Chondrocyte (in vitro differentiated cells): ENCODE results near the gene CFAP57. TPM values are rescaled to one million over a fixed set of nuclear protein-coding genes. Genes with fewer than 3 reads are reported as not detected.

Experiments used
- DNase-seq: peaks from one replicate; pipeline ENCODE4 v3.0.0; 2021; ENCODE audit warnings: mixed read lengths, low spot score
- H3K27ac Mint-ChIP-seq: one replicate; pipeline ENCODE4 v1.8.0; 2021; ENCODE audit warnings: mild to moderate bottlenecking, moderate library complexity, mixed read lengths; ENCODE audit not compliant: unreplicated experiment
- H3K27me3 Mint-ChIP-seq: 2 replicates; pipeline ENCODE4 v1.8.0; 2021; ENCODE audit warnings: low read depth, mixed read lengths
- H3K36me3 Mint-ChIP-seq: 2 replicates; pipeline ENCODE4 v1.8.0; 2021; ENCODE audit warnings: low read depth, mixed read lengths
- H3K4me1 Mint-ChIP-seq: 2 replicates; pipeline ENCODE4 v1.8.0; 2021; ENCODE audit warnings: low read depth, mild to moderate bottlenecking, mixed read lengths
- H3K4me3 Mint-ChIP-seq: one replicate; pipeline ENCODE4 v1.8.0; 2021; ENCODE audit warnings: mild to moderate bottlenecking, moderate library complexity, mixed read lengths; ENCODE audit not compliant: unreplicated experiment
- H3K9me3 Mint-ChIP-seq: 2 replicates; pipeline ENCODE4 v1.8.0; 2021; ENCODE audit warnings: low read depth, mixed read lengths
- CTCF ChIP-seq: fragments of 200-600 bp; sonication (generic); IDR thresholded peaks from 2 replicates; pipeline ENCODE4 v1.5.0; 2021; ENCODE audit warnings: antibody characterized with exemption, mild to moderate bottlenecking, moderate library complexity
- total RNA-seq: library from RNA; stranded (reverse); gene quantifications from 3 replicates; pipeline ENCODE4 v1.2.1, GENCODE V29; 2021

CFAP57 gene
- total RNA-seq, 1 donor from 2014 or later = 0.15 TPM

DNA sequence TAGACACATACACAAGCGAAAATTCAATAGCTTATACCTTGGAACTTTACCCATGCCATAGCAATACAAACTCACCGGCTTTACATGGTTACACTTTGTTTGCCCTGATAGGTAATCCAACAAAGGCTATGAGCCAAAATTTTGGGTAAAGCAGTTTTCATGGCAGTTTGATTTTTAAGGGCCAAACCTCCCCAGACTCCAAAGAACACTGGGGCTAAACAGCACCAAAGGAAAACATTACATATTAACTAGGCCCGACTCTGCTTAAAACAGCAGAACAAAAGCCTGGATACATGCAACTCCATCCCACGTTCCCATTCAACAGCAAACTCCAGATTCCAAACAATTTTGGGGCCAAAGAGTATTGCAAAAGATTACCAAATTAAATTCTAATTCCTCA, 93.3 kb downstream of the CFAP57 start:
- no peak for DNase-seq
- no peak for TF ChIP-seq CTCF
- Mint-ChIP-seq H3K27me3 (no peaks in the 10 kb centered on the region), H3K27ac (no peak overlapping the region), H3K36me3 (peaks cover 6% of the 10 kb centered on the region), H3K9me3 (peaks cover 13% of the 10 kb centered on the region), H3K4me3 (no peak overlapping the region), H3K4me1 (peaks cover 9% of the 10 kb centered on the region)

- Mint-ChIP-seq H3K4me3 (no peak overlapping the region), H3K27me3 (peaks cover 2% of the 10 kb centered on the region), H3K27ac (no peak overlapping the region), H3K4me1 (peaks cover 17% of the 10 kb centered on the region), H3K36me3 (peaks cover 6% of the 10 kb centered on the region), H3K9me3 (peaks cover 9% of the 10 kb centered on the region)
- no peak for TF ChIP-seq CTCF
- no peak for DNase-seq
These were observed 94.8 kb downstream of the CFAP57 start for GRCh38 chr1:43266881-43267280.

- H3K9me3 Mint-ChIP-seq = peaks cover 9% of the 10 kb centered on the region
- peaks cover 6% of the 10 kb centered on the region for H3K36me3 Mint-ChIP-seq
- no peak overlapping the region for H3K27ac Mint-ChIP-seq
- peaks cover 17% of the 10 kb centered on the region for H3K4me1 Mint-ChIP-seq
- TF ChIP-seq CTCF = no peak
- H3K4me3 Mint-ChIP-seq = no peak overlapping the region
- H3K27me3 Mint-ChIP-seq = peaks cover 2% of the 10 kb centered on the region
- DNase-seq = peak; percentile 41
These were observed 95.2 kb downstream of the CFAP57 start for GRCh38 chr1:43267291-43267805.

DNA sequence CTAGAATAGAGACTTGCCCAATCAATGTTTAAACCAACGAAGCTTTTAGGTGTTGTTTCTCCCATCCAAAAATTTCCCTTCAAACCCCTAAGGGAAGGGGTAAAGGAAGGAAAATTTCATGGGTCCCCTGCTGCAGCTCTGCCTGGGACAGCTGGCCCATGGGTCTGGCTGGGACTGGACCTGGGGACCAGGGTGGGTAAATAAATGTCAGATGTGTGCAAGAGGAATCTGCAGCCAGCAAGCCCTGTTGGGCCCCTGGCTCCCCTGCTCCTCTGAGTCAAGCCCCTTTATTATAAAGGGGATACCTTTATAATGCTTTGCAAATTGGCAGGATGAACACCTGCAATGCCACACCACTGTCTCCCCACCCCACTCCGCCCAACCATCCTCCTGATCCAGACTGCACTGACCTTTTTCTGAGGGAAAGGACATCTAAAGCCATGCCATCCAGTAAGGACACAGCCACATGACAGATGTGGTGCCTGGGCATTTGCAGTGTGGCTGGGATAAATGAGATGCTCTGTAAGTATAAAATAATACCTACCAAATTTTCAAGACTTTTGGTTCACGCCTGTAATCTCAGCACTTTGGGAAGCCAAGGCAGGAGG, 95.8 kb downstream of the CFAP57 start:
- Mint-ChIP-seq H3K4me1 (peaks cover 17% of the 10 kb centered on the region), H3K9me3 (peaks cover 5% of the 10 kb centered on the region), H3K4me3 (no peak overlapping the region), H3K27ac (no peak overlapping the region), H3K36me3 (peaks cover 5% of the 10 kb centered on the region), H3K27me3 (peaks cover 2% of the 10 kb centered on the region)
- DNase-seq = peak; percentile 40
- TF ChIP-seq CTCF = no peak

- no peak for TF ChIP-seq CTCF
- peaks cover 2% of the 10 kb centered on the region for H3K36me3 Mint-ChIP-seq
- peak; percentile 30 for DNase-seq
- no peak within 1 kb of the TSS for H3K4me3 Mint-ChIP-seq
- no peak within 1 kb of the TSS for H3K27ac Mint-ChIP-seq
- H3K27me3 Mint-ChIP-seq = peaks cover 2% of the 10 kb centered on the region
- peaks cover 21% of the 10 kb centered on the region for H3K4me1 Mint-ChIP-seq
- H3K9me3 Mint-ChIP-seq = no peaks in the 10 kb centered on the region
These were observed 97.7 kb downstream of the CFAP57 start, which contains the start of gene TMEM125 for GRCh38 chr1:43269627-43270375. Gene TMEM125 (plus strand): TSS chr1:43269983. CDS start chr1:43272723, 2,740 bp downstream.
